GM18520 (cell line): ENCODE results near the gene NOM1.
"Not testable (repeated sequence)": the region's sequence is repeated elsewhere in the genome, so short reads cannot be mapped to it uniquely, and the experiment has no call there.

Source experiments
- ATAC-seq: cut with Tn5 transposase; IDR thresholded peaks from one replicate; pipeline ENCODE4 v1.9.1; 2021; ENCODE audit not compliant: unreplicated experiment

Gene NOM1

DNA sequence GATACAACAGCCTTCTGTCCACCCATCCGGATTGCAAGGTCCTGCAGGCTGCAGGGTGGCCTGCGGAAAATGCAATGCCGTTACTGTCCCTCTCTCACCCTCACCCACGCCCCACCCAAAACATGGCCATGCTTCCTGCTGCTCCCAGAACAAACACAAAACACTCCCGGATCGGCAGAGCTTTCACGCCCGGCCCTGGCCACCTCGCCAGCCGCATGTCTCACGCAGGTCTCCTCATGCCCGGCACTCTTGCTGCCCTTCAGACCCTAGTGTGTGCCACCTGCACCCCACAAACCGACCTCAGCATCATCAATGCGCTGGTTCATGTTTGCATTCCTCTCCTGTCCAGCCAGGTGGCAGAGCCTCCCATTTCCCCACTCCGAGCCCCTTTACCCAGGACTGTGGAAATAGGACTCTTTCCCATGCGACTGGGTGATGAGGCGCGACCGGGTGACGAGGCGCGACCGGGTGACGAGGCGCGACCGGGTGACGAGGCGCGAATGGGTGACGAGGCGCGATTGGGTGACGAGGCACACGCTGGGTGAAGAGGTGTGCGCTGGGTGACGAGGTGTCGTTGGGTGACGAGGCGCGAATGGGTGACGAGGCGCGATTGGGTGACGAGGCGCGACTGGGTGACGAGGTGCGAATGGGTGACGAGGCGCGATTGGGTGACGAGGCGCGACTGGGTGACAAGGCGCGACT lies 8.9 kb upstream of the NOM1 start:
- no peak for ATAC-seq

DNA sequence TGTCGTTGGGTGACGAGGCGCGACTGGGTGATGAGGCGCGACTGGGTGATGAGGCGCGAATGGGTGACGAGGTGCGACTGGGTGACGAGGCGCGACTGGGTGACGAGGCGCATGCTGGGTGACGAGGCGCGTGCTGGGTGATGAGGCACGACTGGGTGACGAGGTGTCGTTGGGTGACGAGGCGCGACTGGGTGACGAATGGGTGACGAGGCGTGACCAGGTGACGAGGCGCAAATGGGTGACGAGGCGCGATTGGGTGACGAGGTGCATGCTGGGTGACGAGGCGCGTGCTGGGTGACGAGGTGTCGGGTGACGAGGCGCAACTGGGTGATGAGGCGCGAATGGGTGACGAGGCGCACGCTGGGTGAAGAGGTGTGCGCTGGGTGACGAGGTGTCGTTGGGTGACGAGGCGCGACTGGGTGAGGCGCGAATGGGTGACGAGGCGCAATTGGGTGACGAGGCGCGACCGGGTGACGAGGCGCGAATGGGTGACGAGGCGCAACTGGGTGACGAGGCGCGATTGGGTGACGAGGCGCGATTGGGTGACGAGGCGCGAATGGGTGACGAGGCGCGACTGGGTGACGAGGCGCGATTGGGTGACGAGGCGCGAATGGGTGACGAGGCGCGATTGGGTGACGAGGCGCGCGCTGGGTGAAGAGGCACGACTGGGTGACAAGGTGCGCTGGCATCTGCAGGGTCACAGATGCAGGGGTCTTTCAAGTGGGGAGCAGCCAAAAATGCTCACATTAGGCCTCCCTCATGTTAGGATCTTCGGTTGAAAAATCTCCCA lies 7.9 kb upstream of the NOM1 start:
- no peak for ATAC-seq

DNA sequence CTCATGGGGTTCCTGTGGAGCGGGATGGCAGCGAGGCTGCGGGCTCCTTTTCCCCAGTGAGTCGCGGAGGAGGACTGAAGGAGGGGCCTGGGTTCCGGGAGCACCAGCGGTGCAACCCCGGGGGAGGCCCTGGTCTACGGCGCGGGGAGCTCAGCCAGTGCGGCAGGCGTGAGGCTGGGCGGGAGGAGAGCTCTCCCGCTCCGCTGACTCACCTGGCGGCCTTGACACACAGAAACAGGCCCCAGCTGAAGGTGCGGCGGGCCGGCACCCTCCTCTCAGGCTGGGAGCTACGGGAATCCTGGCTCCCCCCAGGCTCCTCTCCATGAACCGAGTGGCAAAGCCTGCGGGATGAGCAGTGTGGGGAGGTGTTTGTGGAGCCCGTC lies 6.8 kb upstream of the NOM1 start:
- no peak for ATAC-seq

DNA sequence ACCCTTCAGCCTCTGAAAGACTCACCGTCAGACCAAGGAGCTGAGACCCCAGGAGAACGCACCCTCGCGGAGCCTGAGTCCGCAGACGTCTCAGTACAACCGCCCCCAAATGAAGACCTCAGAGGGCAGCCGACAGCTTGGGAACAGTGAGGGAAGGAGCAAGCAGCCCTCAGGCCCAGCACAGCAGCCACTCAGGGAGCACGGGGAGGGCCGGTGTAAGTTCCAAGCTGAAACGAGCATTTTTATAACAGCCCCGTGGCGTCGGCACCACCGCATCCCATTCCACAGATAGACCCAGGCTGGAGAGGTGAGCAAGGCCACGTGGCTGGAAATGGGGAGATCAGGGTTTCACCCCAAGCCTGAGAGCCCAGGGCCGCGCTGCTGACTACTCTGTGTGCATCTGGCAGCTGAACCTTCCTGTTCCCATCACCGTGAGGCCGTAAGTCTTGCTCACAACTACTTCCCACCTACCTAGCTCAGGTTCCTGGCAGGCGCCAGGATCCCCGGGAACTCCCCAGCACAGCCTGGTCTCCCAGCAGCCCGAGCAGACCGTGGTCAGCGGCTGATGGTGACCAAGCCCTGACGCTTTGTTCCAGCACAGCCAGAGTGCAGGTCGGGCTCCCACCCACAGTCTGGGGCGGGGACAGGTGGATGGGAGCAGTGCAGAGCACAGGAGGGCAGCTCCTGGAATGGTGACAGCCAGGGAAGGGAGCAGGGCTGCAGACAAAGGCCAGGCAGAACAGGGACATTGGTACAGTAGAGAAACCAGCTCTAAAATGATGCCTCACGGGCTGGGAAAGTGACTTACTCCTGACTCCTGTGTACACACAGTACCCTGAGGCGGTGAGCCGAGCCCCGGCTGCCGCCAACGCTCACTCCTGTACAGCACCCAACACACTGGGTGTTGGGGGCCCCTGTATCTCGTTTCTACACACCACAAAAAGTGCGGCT lies 6.1 kb upstream of the NOM1 start:
- no peak for ATAC-seq

DNA sequence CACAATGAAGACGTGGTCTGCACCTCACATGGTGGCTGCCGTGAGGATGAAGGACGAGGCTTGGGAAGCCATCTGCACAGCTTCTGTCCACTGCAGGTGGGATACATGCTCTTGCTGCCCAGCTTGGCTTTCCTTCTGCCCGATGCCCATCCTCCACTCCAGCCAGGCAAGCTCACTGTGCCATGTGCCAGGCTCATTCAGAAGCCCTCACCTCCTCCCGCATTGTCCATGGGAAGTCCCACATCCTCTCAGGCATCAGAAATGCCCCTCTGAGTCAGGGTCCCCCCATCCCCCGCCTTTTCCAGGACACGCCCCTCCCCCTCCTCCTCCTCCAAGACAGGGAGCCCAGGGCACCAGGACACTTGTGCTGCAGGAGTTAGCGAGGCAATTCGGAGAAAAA lies 4.6 kb upstream of the NOM1 start:
- ATAC-seq, result no peak

DNA sequence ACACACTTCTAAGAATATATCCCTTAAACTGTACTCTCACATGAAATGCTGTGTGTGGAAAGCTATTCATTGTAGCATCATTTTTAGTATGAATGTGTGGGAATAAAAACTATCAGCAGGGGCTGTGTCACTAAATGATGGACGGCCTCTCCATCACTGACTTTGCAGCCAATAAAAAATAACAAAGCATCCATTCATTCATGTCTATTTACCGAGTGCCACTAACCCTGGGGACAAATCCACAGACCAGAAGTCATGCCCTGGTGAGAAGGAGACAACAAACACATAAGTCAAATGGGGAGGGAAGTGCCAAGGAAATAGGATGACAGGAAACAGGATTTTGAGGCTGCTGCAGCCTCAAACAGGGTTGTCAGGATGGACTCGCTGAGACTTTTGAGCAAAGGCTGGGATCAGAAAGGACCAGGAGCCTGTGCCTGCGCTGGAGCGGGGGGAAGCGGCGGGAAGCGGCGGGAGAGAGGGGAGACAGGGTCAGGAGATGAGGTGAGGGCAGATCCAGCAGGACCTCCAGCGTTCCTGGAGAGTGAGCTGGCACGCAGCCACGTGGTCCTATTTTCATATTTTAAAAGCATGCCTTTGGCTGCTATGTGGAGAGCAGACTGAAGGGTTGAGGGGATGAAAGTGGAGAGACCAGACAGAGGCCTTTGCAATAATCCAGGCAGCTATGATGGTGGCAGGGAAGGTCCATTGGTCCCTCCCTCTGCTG lies 2.2 kb upstream of the NOM1 start:
- ATAC-seq, result no peak

DNA sequence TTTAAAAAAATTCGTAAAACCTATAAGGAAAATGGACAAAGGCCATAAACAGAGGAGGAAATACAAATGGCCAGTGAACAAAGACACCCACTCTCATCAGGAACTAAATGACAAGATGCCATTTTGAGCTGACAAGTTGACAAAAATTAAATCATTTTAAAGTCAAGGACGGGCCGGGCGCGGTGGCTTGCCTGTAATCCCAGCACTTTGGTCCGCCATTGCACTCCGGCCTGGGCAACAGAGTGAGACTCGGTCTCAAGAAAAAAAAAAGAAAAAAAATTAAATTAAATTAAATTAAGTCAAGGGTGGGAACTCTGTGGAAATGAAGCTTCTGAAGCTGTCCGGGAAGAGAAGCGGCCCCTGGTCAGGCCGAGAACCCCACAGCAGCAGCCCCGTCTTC lies 1.2 kb upstream of the NOM1 start:
- ATAC-seq, result no peak

DNA sequence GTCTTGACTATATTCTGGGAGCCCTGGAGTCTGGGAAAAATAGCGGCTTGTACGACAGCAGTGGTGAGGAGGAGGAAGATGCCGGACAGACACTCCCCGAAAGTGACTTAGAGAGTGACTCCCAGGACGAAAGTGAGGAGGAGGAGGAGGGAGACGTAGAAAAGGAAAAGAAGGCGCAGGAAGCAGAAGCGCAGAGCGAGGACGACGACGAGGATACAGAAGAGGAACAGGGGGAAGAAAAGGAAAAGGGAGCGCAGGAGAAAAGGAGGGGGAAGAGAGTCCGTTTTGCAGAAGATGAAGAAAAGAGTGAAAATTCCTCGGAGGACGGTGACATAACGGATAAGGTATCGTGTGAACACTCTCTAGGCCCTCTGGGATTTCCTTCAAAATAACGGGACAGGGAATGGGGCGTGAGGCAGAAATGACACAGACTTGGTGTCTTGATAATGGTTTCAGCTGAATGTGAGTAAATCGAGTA lies 908 bp downstream of the NOM1 start:
- no peak for ATAC-seq

DNA sequence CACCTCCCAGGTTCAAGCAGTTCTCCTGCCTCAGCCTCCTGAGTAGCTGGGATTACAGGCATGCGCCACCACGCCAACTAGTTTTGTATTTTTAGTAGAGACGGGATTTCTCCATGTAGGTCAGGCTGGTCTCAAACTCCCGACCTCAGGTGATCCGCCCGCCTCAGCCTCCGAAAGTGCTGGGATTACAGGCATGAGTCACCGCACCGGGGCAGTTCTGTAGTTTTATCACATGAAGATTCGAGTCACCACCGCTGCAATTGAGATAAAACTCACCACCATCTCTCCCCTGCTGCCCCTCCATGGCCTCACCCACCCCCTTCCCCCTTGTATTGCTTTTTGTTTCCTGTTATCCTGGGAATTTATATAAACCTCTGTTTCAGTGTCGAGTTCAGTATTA lies 3.7 kb downstream of the NOM1 start:
- not testable (repeated sequence) for ATAC-seq

DNA sequence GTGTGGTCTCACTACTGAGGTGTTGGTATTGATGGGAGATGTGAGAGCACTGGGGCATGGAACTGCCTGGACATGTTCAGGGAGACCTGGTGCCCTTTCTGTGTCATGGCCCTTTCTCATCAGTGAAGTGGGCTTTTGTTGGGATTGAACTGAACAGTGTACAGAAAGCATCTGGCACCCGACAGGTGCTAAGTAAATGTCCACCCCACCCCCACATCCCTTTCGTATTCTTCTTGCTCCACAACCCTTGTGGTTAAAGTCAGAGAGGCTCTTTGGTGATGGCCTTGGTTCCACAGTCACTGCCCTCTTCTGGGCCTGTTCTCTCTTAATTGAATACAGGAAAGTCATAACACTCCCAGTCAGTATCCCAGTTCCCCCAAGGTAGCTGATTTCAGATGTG lies 5.4 kb downstream of the NOM1 start:
- no peak for ATAC-seq

DNA sequence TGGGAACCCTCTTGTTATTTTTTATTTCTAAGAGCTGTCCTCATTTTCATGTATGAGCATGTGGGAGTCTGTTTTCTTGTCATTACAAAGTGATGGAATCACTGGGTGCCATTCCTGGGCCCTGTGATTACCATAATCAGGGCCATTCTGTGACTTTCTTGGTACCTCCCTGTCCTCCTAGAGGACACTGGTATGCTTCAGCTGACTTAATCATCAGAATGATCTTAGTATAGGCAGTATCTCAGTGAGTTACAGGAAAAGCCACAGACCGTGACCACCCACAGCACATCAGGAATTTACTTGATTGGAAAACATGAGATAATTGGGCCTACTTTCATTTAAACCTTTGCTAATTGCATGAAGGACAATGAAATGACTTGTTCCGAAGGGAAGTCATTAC lies 7.2 kb downstream of the NOM1 start:
- no peak for ATAC-seq

DNA sequence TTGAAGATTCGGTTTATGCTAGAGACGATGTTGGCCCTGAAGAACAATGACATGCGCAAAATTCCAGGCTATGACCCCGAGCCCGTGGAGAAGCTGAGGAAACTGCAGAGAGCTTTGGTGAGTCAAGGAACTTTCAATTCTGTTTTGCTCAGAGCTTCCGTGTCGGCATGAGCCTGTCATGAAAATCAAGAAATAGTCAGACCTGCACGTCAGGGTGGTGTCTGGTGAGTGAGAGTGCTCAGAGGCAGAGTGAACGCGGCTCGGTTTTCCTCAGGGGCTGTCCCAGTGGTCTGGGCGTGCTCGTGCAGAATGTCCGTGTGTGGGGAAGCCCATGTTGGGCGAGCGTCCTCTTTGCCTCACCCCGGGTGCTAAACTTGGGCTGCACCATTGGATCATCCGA lies 12.6 kb downstream of the NOM1 start:
- no peak for ATAC-seq

DNA sequence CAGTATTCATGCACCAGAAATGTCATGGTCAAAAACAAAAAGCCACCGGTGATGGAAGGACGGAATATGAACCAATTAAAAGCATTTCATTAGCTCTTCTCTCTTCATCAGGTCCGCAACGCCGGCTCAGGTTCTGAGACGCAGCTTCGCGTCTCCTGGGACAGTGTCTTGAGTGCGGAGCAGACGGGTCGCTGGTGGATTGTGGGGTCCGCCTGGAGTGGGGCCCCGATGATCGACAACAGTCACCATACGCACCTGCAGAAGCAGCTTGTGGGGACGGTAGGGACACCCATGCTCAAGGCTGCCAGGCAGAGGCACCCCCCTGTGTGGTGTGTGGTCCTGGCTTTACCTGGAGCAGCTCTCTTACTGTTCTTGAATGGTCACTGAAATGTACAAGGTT lies 13.4 kb downstream of the NOM1 start:
- no peak for ATAC-seq

DNA sequence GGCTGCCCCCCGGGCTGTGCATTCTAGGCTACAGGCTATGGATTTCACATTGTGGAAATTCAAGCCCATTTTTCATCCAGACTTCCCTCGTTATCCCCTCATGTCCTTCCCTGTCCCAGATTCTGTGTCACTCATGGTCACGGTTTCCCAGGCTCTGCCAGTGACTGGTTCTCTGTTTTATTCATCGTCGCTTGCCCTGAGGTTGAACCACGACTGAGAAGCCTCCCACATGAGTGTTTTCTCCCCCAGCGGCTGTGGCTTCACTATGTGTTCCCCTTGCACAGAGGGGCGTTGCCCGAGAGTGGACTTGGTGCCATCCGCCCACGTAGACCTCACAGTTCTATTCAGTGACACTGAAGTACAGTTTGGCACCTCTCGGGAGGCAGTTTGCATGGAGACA lies 14.0 kb downstream of the NOM1 start:
- no peak for ATAC-seq

DNA sequence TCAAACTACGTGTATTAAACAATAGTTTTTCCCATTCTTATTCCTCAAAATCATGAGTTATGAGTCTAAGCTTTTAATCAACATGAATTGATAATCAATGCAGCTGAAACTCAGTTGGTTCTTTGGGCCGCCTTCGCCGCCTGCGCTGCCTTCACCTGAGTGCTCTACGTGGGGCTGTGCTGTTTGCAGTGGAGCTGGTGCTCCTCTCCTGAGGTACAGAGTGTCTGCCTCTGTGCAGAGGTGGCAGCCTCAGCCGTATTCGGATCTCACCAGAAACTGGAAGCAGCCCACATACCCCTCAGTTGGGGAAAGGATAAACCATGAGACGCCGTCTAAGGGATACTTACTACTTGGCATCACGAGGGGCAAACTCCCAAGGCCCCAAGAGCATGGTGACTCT lies 15.5 kb downstream of the NOM1 start:
- ATAC-seq, result no peak

DNA sequence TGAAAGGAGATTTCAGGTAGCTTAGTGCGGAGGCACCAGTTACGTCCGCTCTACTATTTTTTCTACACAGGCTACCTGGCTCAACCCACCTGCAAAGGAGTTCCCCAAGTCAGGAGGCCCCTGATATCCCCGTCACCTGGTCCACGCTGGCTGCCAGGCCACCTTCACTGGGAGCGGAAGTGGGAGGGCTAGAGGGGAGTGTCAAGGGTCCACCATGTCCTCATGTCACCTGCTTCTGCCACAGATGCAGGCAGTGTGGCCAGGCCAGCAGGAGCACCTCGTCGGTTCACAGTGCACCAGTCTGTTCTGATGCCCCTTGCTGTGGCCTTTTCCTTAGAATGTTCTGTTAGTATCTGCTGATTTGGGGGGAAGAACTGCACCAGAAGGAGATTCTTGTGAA lies 16.9 kb downstream of the NOM1 start:
- no peak for ATAC-seq

DNA sequence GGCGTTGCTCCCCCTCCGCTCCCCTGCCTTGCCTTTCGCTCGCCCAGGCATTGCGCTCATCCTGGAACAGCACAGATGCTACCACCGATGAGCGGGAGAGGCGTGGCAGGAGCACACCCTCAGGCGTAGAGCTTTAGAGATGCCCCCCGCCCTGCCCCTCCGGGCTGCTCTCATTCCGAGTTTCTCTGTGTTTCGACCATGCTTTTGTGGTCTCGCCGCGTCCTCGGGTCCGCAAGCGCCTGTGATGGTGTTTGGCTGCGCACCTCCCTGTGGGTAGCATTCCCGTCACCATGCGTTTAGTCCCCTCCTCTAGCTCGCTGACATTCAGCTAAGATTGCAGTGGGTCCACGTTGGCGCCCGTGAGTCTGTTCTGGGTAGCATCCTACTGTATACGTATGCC lies 18.7 kb downstream of the NOM1 start:
- ATAC-seq, result no peak

DNA sequence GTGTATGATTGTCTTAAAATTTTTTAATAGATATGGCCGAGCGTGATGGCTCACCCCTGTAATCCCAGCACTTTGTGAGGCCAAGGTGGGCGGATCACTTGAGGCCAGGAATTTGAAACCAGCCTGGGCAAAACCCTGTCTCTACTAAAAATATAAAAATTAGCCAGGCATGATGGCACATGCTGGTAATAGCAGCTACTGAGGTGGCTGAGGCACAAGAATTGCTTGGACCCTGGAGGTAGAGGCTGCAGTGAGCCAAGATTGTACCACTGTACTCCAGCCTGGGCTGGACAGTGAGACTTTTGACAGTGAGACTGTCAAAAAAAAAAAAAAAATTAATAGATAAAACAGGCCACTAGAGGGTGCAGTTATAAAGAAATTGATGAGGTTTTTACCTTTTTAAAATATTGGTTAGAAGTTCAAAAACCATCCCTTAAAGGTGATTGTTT lies 20.5 kb downstream of the NOM1 start:
- no peak for ATAC-seq

DNA sequence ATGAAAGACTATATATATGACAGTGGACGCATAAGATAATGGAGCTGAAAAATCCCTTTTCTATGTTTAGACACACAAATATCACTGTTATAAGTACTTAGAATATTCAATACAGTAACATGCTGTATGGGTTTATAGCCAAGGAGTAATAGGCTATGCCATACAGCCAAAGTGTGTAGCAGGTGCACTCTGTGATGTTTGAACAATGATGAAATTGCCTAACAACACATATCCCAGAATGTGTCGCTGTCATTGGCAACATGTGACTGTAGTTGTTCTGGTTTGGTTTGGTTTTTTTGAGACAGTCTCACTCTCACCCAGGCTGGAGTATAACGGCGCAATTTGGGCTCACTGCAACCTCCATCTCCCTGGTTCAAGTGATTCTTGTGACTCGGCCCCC lies 26.1 kb downstream of the NOM1 start:
- no peak for ATAC-seq

DNA sequence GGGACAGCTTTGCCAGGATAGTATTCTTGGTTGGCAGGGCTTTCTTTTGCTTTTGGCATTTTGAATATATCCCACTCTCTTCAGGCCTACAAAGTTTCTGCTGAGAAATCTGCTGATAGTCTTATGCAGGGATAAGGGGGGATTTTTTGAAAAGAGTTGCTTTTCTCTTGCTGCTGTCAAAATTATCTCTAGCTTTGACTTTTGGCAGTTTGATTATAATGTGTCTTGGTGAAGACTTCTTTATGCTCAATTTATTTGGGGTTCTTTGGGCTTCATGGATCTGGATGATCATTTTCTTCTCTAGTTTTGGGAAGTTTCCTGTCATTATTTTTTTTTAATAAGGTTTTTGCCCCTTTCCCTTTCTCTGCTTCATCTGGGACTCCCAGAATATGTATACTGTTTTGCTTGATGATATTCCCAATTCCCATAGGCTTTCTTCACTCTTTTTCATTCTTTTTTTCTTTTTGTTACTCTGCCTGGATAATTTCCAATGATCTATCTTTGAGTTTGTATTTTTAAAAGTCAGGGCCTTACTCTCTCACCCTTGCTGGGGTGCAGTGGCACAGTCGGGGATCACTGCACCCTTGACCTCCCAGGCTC lies 29.6 kb downstream of the NOM1 start:
- no peak for ATAC-seq
